Peyer's patch (tissue), 4 donors: ENCODE measurements around the gene S1PR2.

Experiments
- POLR2A ChIP-seq, 2 donors: fragments of 450-650 bp; IDR thresholded peaks; one replicate each; pipeline ENCODE4 v1.5.1; 2017; ENCODE audit warnings: antibody characterized with exemption in 2 of 2, mild to moderate bottlenecking in 2 of 2, moderate library complexity in 2 of 2
- TF ChIP-seq, protein P1 (sequence below), 6 experiments: fragments of 450-650 bp in 4 of 6; fragments of 200-600 bp in 2 of 6; sonication (generic) in 1 of 6; IDR thresholded peaks; one replicate each; pipeline ENCODE4 v1.5.1; 2017 to 2019; ENCODE audit warnings: antibody characterized with exemption in 6 of 6, mild to moderate bottlenecking in 3 of 6, moderate library complexity in 1 of 6

DNA sequence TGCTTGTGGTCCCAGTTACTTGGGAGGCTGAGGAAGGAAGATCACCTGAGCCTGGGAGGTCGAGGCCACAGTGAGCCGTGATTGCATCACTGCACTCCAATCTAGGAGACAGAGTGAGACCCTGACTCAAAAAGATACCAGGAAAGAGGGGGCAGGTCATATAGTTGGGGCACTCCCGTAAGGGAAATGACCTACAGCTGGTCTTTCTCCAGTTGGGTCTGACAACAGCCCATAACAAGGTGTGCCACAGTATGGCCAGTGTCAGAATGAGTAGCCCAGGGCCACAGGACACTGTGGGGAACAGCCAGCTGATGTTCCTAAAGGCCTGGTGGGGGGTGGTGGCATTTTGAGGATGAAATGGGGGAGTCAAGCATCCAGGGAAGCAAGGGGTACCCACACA lies 47.2 kb downstream of the S1PR2 start:
- TF ChIP-seq, protein P1, sequence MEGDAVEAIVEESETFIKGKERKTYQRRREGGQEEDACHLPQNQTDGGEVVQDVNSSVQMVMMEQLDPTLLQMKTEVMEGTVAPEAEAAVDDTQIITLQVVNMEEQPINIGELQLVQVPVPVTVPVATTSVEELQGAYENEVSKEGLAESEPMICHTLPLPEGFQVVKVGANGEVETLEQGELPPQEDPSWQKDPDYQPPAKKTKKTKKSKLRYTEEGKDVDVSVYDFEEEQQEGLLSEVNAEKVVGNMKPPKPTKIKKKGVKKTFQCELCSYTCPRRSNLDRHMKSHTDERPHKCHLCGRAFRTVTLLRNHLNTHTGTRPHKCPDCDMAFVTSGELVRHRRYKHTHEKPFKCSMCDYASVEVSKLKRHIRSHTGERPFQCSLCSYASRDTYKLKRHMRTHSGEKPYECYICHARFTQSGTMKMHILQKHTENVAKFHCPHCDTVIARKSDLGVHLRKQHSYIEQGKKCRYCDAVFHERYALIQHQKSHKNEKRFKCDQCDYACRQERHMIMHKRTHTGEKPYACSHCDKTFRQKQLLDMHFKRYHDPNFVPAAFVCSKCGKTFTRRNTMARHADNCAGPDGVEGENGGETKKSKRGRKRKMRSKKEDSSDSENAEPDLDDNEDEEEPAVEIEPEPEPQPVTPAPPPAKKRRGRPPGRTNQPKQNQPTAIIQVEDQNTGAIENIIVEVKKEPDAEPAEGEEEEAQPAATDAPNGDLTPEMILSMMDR (IDR thresholded peaks at IDR 0.05), result no peak
- TF ChIP-seq POLR2A (IDR thresholded peaks at IDR 0.05), result no peak
